Measurements from ENCODE around the gene ZNF580. TPM values are rescaled to one million over a fixed set of nuclear protein-coding genes. Genes with fewer than 3 reads are reported as not detected.

ZNF580 gene
- total and polyA plus RNA-seq, 2 of the 13 experiments (the other 11 are each of a cell fraction or from before 2014, with no cell fraction given), result 4.4 to 6.0 TPM

DNA sequence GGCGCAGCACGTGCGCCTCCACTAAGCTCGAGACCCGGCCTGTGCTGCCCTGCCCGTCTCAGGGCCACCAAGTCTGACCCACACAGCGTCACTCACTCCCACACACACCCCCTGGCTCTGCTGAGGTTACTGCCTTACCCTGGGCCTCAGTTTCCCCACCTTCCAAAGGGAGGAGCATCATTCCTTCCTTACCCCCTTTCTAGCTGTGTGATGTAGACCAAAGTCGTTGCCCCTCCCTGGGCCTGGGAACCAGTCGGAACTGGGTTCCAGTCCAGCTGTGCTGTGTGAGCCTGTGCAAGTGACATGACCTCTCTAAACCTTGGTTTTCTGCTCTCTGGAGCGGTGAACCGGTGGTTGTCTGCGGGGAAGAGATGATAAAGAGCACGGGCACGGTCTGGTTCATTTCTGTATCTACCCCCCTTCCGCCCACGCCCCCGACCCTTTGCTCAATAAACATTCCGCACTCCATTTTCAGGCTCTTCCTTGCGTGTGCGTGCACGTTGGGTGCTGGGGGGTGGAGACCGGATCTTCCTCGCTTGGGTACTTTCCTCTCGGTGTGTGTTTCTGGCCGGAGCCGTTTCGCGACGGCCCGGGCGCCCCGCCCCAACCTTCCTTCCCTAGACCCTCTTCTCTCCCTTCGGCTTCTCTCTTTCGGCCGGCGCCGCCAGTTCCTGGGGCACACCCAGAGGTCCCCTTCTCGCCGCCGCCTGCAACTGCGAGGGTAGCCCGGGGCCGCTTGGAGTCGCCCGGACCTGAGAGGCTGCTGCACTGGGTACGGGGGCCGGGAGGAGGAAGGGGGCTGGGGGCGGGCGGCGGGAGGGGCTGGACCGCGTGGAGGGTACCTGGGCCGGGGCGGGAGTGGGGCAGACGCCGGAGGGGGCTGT is 2.4 kb downstream of the ZNF580 start, which contains the start of gene ZNF581 (continued):
- TF ChIP-seq, protein P1, sequence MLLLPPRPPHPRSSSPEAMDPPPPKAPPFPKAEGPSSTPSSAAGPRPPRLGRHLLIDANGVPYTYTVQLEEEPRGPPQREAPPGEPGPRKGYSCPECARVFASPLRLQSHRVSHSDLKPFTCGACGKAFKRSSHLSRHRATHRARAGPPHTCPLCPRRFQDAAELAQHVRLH (CRISPR knock-in tag; IDR thresholded peaks at IDR 0.05; ENCODE audit: borderline replicate concordance, low read depth), result peak; percentile 22; the same call in 1 of the 2 replicates
- TF ChIP-seq TBX3 (IDR thresholded peaks at IDR 0.05; ENCODE audit: borderline replicate concordance) (no peak), IRX3 (CRISPR knock-in tag; IDR thresholded peaks at IDR 0.05; ENCODE audit: borderline replicate concordance, low read depth) (no peak), REXO4 (CRISPR knock-in tag; IDR thresholded peaks at IDR 0.05; ENCODE audit: borderline replicate concordance) (no peak), RBM39 (IDR thresholded peaks at IDR 0.05; ENCODE audit: low read depth, low read length, poor library complexity, severe bottlenecking) (peak; percentile 62), ZMYM4 (CRISPR knock-in tag; IDR thresholded peaks at IDR 0.05) (peak; percentile 51; the same call in 1 of the 2 replicates), HNF4G (IDR thresholded peaks at IDR 0.05; ENCODE audit: borderline replicate concordance, low read depth, low read length) (no peak), HNF4G (CRISPR knock-in tag; IDR thresholded peaks at IDR 0.05; ENCODE audit: borderline replicate concordance, low read depth) (no peak), TSC22D2 (CRISPR knock-in tag; IDR thresholded peaks at IDR 0.05; ENCODE audit: borderline replicate concordance) (no peak), ZNF572 (CRISPR knock-in tag; IDR thresholded peaks at IDR 0.05) (0 out of 2 replicates have a peak, but pooled peaks have one; percentile 54)
- TF ChIP-seq, protein P2, sequence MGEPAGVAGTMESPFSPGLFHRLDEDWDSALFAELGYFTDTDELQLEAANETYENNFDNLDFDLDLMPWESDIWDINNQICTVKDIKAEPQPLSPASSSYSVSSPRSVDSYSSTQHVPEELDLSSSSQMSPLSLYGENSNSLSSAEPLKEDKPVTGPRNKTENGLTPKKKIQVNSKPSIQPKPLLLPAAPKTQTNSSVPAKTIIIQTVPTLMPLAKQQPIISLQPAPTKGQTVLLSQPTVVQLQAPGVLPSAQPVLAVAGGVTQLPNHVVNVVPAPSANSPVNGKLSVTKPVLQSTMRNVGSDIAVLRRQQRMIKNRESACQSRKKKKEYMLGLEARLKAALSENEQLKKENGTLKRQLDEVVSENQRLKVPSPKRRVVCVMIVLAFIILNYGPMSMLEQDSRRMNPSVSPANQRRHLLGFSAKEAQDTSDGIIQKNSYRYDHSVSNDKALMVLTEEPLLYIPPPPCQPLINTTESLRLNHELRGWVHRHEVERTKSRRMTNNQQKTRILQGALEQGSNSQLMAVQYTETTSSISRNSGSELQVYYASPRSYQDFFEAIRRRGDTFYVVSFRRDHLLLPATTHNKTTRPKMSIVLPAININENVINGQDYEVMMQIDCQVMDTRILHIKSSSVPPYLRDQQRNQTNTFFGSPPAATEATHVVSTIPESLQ (CRISPR knock-in tag; conservative IDR thresholded peaks at IDR 0.05), result no peak
- TF ChIP-seq, protein P3, sequence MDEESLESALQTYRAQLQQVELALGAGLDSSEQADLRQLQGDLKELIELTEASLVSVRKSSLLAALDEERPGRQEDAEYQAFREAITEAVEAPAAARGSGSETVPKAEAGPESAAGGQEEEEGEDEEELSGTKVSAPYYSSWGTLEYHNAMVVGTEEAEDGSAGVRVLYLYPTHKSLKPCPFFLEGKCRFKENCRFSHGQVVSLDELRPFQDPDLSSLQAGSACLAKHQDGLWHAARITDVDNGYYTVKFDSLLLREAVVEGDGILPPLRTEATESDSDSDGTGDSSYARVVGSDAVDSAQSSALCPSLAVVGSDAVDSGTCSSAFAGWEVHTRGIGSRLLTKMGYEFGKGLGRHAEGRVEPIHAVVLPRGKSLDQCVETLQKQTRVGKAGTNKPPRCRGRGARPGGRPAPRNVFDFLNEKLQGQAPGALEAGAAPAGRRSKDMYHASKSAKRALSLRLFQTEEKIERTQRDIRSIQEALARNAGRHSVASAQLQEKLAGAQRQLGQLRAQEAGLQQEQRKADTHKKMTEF (CRISPR knock-in tag; IDR thresholded peaks at IDR 0.05), result peak; percentile 82
- TF ChIP-seq, protein P4, sequence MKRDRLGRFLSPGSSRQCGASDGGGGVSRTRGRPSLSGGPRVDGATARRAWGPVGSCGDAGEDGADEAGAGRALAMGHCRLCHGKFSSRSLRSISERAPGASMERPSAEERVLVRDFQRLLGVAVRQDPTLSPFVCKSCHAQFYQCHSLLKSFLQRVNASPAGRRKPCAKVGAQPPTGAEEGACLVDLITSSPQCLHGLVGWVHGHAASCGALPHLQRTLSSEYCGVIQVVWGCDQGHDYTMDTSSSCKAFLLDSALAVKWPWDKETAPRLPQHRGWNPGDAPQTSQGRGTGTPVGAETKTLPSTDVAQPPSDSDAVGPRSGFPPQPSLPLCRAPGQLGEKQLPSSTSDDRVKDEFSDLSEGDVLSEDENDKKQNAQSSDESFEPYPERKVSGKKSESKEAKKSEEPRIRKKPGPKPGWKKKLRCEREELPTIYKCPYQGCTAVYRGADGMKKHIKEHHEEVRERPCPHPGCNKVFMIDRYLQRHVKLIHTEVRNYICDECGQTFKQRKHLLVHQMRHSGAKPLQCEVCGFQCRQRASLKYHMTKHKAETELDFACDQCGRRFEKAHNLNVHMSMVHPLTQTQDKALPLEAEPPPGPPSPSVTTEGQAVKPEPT (CRISPR knock-in tag; IDR thresholded peaks at IDR 0.05; ENCODE audit: low read depth), result 0 out of 2 replicates have a peak, but pooled peaks have one; percentile 31
- TF ChIP-seq, protein P5, sequence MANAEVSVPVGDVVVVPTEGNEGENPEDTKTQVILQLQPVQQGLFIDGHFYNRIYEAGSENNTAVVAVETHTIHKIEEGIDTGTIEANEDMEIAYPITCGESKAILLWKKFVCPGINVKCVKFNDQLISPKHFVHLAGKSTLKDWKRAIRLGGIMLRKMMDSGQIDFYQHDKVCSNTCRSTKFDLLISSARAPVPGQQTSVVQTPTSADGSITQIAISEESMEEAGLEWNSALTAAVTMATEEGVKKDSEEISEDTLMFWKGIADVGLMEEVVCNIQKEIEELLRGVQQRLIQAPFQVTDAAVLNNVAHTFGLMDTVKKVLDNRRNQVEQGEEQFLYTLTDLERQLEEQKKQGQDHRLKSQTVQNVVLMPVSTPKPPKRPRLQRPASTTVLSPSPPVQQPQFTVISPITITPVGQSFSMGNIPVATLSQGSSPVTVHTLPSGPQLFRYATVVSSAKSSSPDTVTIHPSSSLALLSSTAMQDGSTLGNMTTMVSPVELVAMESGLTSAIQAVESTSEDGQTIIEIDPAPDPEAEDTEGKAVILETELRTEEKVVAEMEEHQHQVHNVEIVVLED (CRISPR knock-in tag; IDR thresholded peaks at IDR 0.05; ENCODE audit: borderline replicate concordance), result peak; percentile 74
